Activated CD8-positive, alpha-beta memory T cell treated with anti-CD3 and anti-CD28 coated beads for 24 hours (primary cell): ENCODE data around the gene PDE1C.

Source experiments
- DNase-seq: peaks from one replicate; pipeline ENCODE4 v3.0.0-alpha.2; 2020

PDE1C gene

DNA sequence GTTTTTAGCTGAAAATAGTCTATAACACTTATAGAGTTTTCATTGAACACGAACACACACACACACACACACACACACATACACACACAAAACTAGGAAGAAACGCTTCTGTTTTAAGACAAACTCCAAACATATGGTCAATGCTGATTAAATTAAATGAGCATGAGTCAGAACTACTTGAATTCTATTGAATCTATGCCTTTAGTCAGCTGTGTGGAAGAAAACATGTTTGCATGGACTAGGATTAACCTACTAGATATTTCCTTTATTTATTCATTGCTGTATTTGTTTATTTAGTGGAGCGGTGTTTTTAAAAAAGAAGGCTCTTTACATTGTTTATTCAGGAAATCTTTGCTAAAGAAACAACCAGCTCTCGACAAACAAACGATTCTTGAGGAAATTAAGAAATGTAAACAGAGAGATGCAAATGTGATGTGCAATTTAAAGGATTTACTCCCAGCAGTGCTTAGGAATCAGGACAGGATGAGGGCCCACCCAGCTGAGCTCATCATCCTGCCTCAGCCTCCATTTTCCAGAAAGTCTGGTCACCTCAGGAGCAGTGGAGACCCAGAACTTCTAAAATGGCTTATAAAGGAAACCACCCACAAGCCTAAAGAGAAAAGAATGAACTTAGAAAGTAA is 83.2 kb downstream of the PDE1C start:
- DNase-seq, result no peak

DNA sequence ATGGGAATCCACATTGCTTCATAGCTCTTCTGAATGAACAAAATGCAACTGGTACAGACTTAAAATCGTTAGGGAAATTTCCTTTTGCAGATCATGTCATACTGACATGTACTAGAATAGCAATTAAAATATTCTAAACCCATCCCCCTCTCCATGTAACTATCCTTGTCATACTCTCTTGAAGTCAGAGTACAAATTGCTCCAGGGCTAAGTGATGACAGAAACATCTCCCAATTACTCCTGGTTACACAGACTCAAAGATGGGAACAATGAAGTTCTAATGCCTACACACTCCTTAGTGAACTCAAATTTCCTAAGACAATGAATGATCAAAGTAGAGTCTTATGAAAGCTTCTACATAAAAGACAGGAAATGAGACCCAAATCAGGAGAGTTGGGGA is 87.2 kb downstream of the PDE1C start:
- DNase-seq, result no peak

- no peak for DNase-seq
Observed at GRCh38 chr7:31981874-31982390, 88.3 kb downstream of the PDE1C start.

- DNase-seq, result no peak
Observed at GRCh38 chr7:31979690-31980330, 90.4 kb downstream of the PDE1C start.

DNA sequence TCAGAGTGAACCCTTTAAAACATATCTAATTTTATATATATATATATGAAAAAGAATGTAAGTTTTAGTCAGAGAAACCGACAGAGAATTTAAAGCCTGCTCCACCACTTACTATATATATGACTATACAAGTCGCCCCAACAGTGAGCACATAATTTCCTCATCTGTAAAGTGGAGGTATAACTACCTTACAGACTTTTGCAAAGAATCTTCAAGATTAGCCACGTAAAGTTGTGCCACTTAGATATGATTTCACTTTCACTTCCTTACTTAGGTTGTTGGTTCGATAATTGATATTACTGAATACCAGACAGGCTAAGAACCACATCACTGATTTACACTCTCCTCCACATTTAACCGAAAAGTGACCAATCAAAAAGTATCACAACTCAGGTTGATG is 94.7 kb downstream of the PDE1C start:
- no peak for DNase-seq

- no peak for DNase-seq
Observed at GRCh38 chr7:31974351-31974750, 95.9 kb downstream of the PDE1C start.

GRCh38 chr7:31971049-31971667 is 99.0 kb downstream of the PDE1C start:
- DNase-seq, result no peak

- DNase-seq, result no peak
Observed at GRCh38 chr7:31970501-31970900, 99.7 kb downstream of the PDE1C start.

- no peak for DNase-seq
Observed at GRCh38 chr7:31963569-31964175, 106.5 kb downstream of the PDE1C start.

GRCh38 chr7:31962246-31962645 is 108.0 kb downstream of the PDE1C start:
- DNase-seq, result no peak

- DNase-seq, result no peak
Observed at GRCh38 chr7:31958226-31958625, 112.0 kb downstream of the PDE1C start.

DNA sequence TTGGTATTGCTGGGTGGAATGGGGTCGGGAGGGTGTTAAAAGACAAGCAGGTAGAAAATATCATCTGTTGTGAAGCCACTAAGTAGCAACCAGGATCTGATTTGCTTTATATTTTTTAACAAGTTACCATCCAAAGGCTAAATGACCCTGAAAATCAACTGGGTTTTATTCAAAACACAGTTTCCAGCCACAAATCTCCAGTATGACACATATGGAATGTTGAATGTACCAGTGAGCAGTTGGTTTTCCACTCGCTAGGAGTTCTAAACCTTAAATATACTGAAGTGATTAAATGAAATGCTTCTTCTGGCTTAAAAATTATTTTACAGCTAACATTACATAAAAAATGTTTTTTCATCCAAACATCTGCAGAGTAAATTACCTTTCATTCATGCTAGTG is 112.5 kb downstream of the PDE1C start:
- DNase-seq, result no peak

GRCh38 chr7:31957090-31957720 is 113.0 kb downstream of the PDE1C start:
- no peak for DNase-seq

DNA sequence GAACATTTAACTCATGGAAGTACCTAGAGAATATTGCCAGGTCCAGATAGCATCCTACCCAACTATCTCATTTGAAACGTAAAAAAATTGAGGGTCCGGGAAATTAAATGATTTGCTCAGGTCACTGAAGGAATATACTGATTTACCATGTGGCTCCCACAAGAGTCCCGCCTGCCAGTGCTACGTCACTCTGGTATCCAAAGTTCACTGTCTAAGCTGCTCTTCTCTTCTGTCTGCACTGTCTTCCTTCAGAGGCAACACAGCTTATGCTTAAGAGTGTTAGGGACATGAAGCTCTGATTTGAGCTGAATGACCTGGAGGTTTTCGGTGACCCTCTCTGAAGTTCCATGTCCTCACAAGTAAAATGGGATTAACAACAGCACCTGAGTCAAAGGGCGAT is 114.6 kb downstream of the PDE1C start:
- DNase-seq, result no peak

GRCh38 chr7:31955021-31955420 is 115.2 kb downstream of the PDE1C start:
- DNase-seq, result no peak

- no peak for DNase-seq
Observed at GRCh38 chr7:31954500-31954899, 115.7 kb downstream of the PDE1C start.

DNA sequence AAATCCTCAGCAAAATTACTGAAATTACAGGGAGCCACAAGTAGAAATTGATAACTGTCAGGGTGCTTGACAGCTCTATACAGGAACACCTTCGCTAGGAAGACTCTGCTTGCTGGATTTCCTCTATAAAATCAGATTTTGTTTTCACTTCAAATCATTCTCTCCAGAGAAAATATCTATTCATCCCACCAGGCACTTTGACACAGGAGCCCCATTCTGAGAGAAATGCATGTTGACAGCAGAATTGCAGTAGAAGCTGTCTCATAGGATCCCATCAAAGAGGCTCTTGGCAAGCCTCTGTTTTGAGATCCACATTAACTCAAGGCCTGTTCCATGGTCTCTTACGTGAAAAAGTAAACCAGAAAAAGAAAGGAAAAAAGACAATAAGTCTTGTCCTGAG is 116.8 kb downstream of the PDE1C start:
- DNase-seq, result no peak

DNA sequence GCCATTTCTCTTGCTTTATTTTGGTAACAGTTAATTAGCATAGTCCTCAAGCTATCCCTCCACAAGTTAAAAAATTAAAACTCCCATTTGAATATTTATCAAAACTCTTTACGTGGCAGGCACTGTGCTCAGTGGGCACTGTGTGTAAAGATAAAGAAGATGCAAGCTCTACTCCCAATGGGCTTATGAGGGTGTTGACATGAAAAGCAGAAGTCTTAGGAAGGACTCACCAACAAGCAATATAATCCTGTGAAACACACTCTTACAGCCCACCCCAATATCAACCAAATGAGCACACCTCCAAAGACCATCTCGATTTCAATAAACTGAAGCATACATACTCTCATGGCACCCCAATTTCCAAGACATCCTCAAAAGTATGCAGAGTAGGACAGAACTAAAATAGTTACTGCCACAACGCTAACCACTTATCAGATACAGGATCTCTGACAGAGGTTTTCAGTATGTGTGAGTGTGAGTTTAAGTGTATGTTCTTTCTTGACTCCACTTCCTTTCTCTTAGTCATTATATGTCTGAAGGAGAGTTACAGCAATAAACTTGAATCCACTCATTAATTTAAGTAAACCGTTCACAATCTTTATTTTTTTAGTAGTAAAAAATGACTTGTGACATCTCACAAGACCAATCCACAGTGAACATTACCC is 120.0 kb downstream of the PDE1C start:
- DNase-seq, result no peak

GRCh38 chr7:31948029-31948428 is 122.2 kb downstream of the PDE1C start:
- DNase-seq, result no peak

DNA sequence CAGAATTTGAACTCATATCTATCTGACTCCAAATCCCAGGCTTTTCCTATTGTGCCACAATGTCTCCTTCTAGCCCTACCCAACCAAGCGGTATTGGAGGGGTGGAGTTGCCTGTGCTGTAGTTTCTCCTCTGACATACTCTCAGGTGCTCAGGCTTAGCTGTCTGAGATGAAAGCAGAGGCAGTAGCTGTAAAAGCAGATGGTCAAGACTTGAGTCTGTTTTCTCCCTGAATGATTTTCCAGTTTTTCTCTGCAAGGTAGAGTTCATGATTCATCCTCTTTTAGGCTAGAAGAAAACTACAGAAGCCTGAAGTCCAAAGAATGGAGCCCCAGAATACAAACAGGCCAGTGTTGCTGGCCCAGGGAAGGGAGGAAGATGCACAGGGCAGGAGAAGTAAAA is 130.0 kb downstream of the PDE1C start:
- DNase-seq, result no peak

GRCh38 chr7:31939076-31939475 is 131.1 kb downstream of the PDE1C start:
- no peak for DNase-seq

GRCh38 chr7:31938650-31939049 is 131.6 kb downstream of the PDE1C start:
- no peak for DNase-seq

GRCh38 chr7:31937982-31938381 is 132.2 kb downstream of the PDE1C start:
- DNase-seq, result no peak
